Keratinocyte (primary cell): ENCODE measurements around the gene TAF11. TPM values are rescaled to one million over a fixed set of nuclear protein-coding genes. Genes with fewer than 3 reads are reported as not detected.

ENCODE experiments used
- DNase-seq: peaks from one replicate; pipeline ENCODE4 v3.0.0-alpha.2; 2011; ENCODE audit warnings: low read depth, missing footprints, low spot score
- FAIRE-seq: peaks from 2 replicates; lab custom pipeline; 2011; peaks lifted over from hg19 to GRCh38; lab: Jason Lieb, UNC
- H2AFZ ChIP-seq: 2 replicates; pipeline ENCODE4 v1.6.0; 2012; ENCODE audit warnings: low read length, control low read depth, inconsistent platforms; ENCODE audit not compliant: control insufficient read depth
- H3K27ac ChIP-seq: 2 replicates; pipeline ENCODE4 v1.5.1; 2011; ENCODE audit warnings: low read length; ENCODE audit not compliant: control insufficient read depth, insufficient read depth
- H3K27me3 ChIP-seq: 3 replicates; pipeline ENCODE4 v1.6.0; 2011; ENCODE audit warnings: low read length; ENCODE audit not compliant: control insufficient read depth, insufficient read depth; ENCODE audit errors: extremely low read depth
- H3K36me3 ChIP-seq, 2 experiments: 2 replicates in 1 of 2; 3 replicates in 1 of 2; pipeline ENCODE4 v1.5.1; 2011; ENCODE audit warnings: low read length in 2 of 2, mild to moderate bottlenecking in 1 of 2; ENCODE audit not compliant: control insufficient read depth in 2 of 2, insufficient read depth in 2 of 2; ENCODE audit errors: extremely low read depth in 1 of 2
- H3K4me1 ChIP-seq: 3 replicates; pipeline ENCODE4 v1.5.1; 2011; ENCODE audit warnings: low read length; ENCODE audit not compliant: control insufficient read depth, insufficient read depth; ENCODE audit errors: extremely low read depth
- H3K4me2 ChIP-seq: 3 replicates; pipeline ENCODE4 v1.6.0; 2011; ENCODE audit warnings: low read depth, low read length; ENCODE audit not compliant: control insufficient read depth, insufficient read depth; ENCODE audit errors: extremely low read depth
- H3K4me3 ChIP-seq, 3 experiments: fragments of 200-600 bp in 1 of 3; sonication (generic) in 1 of 3; 2 replicates in 2 of 3; 3 replicates in 1 of 3; pipeline ENCODE4 v1.5.1; 2011 to 2016; ENCODE audit warnings: low read length in 3 of 3, mild to moderate bottlenecking in 3 of 3, control low read depth in 2 of 3, inconsistent platforms in 1 of 3, low read depth in 1 of 3, mixed read lengths in 1 of 3, mixed run types in 1 of 3, moderate library complexity in 1 of 3; ENCODE audit not compliant: control insufficient read depth in 2 of 3, insufficient read depth in 2 of 3; ENCODE audit errors: extremely low read depth in 1 of 3
- H3K79me2 ChIP-seq: 2 replicates; pipeline ENCODE4 v1.6.0; 2012; ENCODE audit warnings: low read length; ENCODE audit not compliant: control insufficient read depth, insufficient read depth
- H3K9ac ChIP-seq: 3 replicates; pipeline ENCODE4 v1.6.0; 2011; ENCODE audit warnings: low read length; ENCODE audit not compliant: control insufficient read depth, insufficient read depth; ENCODE audit errors: extremely low read depth
- H3K9me1 ChIP-seq: 3 replicates; pipeline ENCODE4 v1.6.0; 2011; ENCODE audit warnings: low read length; ENCODE audit not compliant: control insufficient read depth, insufficient read depth; ENCODE audit errors: extremely low read depth
- H3K9me3 ChIP-seq: 2 replicates; pipeline ENCODE4 v1.5.1; 2012; ENCODE audit warnings: low read depth, low read length; ENCODE audit not compliant: control insufficient read depth
- H4K20me1 ChIP-seq: 3 replicates; pipeline ENCODE4 v1.6.0; 2011; ENCODE audit warnings: low read length; ENCODE audit not compliant: control insufficient read depth, insufficient read depth; ENCODE audit errors: extremely low read depth
- CTCF ChIP-seq, 3 experiments: IDR thresholded peaks in 1 of 3; conservative IDR thresholded peaks in 1 of 3; optimal IDR thresholded peaks in 1 of 3; 2 replicates in 2 of 3; 3 replicates in 1 of 3; pipeline versions ENCODE3 to v1.5.1; 2011; ENCODE audit warnings: low read length in 3 of 3, mild to moderate bottlenecking in 3 of 3, moderate library complexity in 2 of 3, control low read depth in 1 of 3, inconsistent platforms in 1 of 3; ENCODE audit not compliant: insufficient read depth in 2 of 3; ENCODE audit errors: extremely low read depth in 1 of 3
- EZH2 ChIP-seq: IDR thresholded peaks from one replicate; pipeline ENCODE4 v1.6.1; 2012; ENCODE audit warnings: inconsistent platforms, mild to moderate bottlenecking, low read length, moderate library complexity
- dilution Hi-C: fragments of 300-500 bp; cut with MboI; formaldehyde crosslinking; loops from one replicate; pipeline ENCODE4 v1.7.0; 2020; ENCODE audit warnings: low sequenced_read_pairs; ENCODE audit not compliant: extremely low pct_ligation_motif_present
- polyA plus RNA-seq, 5 experiments: library from polyadenylated mRNA; depleted of rRNA in 3 of 5; stranded (reverse) in 3 of 5; stranded (forward) in 1 of 5; unstranded in 1 of 5; fragments of >200 nt; gene quantifications; 1 replicate in 1 of 5; 2 replicates in 3 of 5; 3 replicates in 1 of 5; pipeline versions ENCODE4 v1.2.1 to v1.2.3, GENCODE V29; 2011 to 2012; ENCODE audit warnings: missing spikeins in 2 of 5, low read depth in 1 of 5, low replicate concordance in 1 of 5

TAF11 gene
- polyA plus RNA-seq, 1 donor (not counting 4 experiments of a cell fraction or from before 2014, with no cell fraction given): 31.5 TPM

DNA sequence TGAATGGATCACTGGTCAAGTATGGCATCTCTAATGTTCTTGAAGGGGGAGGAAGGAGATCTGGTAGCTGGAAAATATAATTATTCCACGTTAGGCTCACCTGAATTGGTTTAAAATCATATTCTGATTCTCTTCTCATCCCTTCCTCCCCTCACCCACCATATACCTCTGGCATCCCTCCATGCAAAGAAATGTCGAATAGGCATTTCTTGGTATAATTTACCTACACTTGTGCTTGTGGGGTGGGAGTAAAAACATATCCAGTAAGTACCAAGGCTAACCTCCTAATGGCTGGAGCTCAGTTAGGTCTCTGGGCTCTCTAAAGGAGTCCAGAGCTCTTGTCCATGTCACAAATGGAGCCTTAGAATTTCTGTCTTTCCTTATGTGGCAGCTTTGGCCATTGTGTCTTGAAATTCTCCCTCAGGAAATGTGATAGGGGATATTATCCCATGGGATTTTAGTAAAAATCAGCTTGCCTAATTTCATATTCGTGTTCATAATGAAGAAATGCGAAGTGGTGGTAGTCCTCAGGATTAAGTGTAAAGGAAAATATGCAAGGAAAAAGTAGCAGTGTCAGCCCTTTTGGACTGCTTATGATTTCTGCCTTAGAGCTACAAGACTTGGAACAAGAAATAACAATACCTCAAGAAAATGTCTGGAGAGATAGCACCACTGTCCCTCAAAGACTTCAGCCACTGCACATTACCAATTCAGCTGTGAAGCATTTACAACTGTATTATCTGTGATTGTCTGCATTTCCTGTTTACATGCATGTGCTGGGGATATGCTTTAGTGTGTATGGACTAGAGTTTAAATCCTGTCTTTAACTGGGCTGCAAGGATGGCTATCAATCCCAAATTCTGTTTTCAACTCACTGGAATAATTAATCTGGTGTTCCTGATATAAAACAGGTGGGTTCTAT is 12.3 kb downstream of the TAF11 start:
- H3K27ac ChIP-seq: no peak overlapping the region
- dilution Hi-C loops: loop anchor here (10.0 kb wide), 1 partner anchor 101 kb away; no protein-coding TSS in a partner anchor
- TF ChIP-seq CTCF (optimal IDR thresholded peaks at IDR 0.05 in 1 of 3, IDR thresholded peaks at IDR 0.05 in 1 of 3, conservative IDR thresholded peaks at IDR 0.05 in 1 of 3; ENCODE audit: extremely low read depth in 1 of 3, insufficient read depth in 2 of 3, low read length in 3 of 3) (no peak), EZH2 (no peak)
- H3K79me2 ChIP-seq: no peaks in the 10 kb centered on the region
- H3K9ac ChIP-seq: no peak overlapping the region
- H3K4me1 ChIP-seq: no peaks in the 10 kb centered on the region
- no peaks in the 10 kb centered on the region for H3K9me1 ChIP-seq
- H3K36me3 ChIP-seq: peaks cover 12 to 30% of the 10 kb centered on the region in 2 experiments
- H3K4me3 ChIP-seq: no peak overlapping the region
- H2AFZ ChIP-seq: no peak overlapping the region
- FAIRE-seq: no peak
- H3K4me2 ChIP-seq: no peak overlapping the region
- H4K20me1 ChIP-seq: no peaks in the 10 kb centered on the region
- H3K9me3 ChIP-seq: no peaks in the 10 kb centered on the region
- DNase-seq: no peak
- H3K27me3 ChIP-seq: no peaks in the 10 kb centered on the region

DNA sequence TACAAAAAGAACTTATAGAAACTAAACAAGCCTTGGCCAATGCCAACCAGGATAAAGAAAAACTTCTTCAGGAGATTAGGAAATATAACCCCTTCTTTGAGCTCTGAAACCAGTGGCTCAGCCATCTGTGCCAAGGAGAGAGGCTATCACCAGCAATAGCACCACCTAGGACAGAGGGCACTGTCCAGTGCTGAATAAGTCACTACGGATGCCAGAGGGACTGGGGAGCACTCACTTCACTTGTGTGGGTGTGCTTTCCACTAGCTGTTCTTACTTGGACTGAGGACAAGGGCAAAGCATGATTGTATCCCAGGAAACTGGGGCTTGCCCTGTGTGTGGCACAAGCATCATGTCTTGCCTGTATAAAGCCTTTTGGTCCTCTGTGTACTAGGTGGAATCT is 15.5 kb downstream of the TAF11 start:
- H3K9me3 ChIP-seq: no peaks in the 10 kb centered on the region
- H3K4me3 ChIP-seq: no peak overlapping the region
- H2AFZ ChIP-seq: no peak overlapping the region
- H3K4me1 ChIP-seq: no peaks in the 10 kb centered on the region
- dilution Hi-C loops: loop anchor here (10.0 kb wide), 1 partner anchor 98 kb away; no protein-coding TSS in a partner anchor
- peaks cover 7 to 20% of the 10 kb centered on the region in 2 experiments for H3K36me3 ChIP-seq
- no peak for DNase-seq
- H3K79me2 ChIP-seq: no peaks in the 10 kb centered on the region
- no peaks in the 10 kb centered on the region for H4K20me1 ChIP-seq
- no peak overlapping the region for H3K4me2 ChIP-seq
- FAIRE-seq: no peak
- no peak for TF ChIP-seq EZH2
- no peak for TF ChIP-seq CTCF (optimal IDR thresholded peaks at IDR 0.05 in 1 of 3, IDR thresholded peaks at IDR 0.05 in 1 of 3, conservative IDR thresholded peaks at IDR 0.05 in 1 of 3; ENCODE audit: extremely low read depth in 1 of 3, insufficient read depth in 2 of 3, low read length in 3 of 3)
- H3K9ac ChIP-seq: no peak overlapping the region
- H3K27me3 ChIP-seq: no peaks in the 10 kb centered on the region
- no peak overlapping the region for H3K27ac ChIP-seq
- no peaks in the 10 kb centered on the region for H3K9me1 ChIP-seq
